ENCODE measurements around the gene ZNF440. TPM values are rescaled to one million over a fixed set of nuclear protein-coding genes. Genes with fewer than 3 reads are reported as not detected.

ZNF440 gene
- total and polyA plus RNA-seq, 10 donors = 2.6 to 19.0 (median 14.7) TPM

DNA sequence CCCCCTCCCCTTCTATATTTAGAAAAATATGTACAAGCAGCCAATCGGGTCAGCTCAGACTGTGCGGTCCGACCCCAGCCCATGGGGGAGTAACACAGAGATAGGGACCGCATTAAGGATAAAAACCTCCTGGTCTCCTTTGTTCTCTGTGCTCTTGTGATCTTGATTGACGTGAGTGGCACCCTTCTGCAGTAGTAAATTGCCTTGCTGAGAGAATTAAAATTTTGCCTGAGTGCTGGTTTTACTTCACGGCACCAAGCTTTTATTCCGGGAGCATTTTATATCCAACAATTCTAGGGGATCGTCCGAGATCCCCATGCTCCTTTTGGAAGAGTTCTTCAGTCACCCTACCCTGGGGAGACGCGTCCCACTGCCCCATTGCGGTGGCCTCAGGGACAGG lies 66.5 kb downstream of the ZNF440 start:
- Histone ChIP-seq H3K9me3 (peaks cover 0 to 11% (median 6%) of the 10 kb centered on the region in 8 donors), H3K27ac (no peak overlapping the region), H3K4me3 (no peak overlapping the region), H3K4me1 (peaks cover 0 to 5% (median 2%) of the 10 kb centered on the region in 6 donors), H3K27me3 (replicated peaks in 1 of 7) (no peaks in the 10 kb centered on the region), H3K36me3 (no peaks in the 10 kb centered on the region)
- 90 to 96% (median 92%) methylated on average over 12 of the region's 12 CpGs for WGBS, 5 donors
- TF ChIP-seq POLR2AphosphoS5 (IDR thresholded peaks at IDR 0.05) (no peak), POLR2A (IDR thresholded peaks at IDR 0.05) (no peak)
- TF ChIP-seq, protein P1, sequence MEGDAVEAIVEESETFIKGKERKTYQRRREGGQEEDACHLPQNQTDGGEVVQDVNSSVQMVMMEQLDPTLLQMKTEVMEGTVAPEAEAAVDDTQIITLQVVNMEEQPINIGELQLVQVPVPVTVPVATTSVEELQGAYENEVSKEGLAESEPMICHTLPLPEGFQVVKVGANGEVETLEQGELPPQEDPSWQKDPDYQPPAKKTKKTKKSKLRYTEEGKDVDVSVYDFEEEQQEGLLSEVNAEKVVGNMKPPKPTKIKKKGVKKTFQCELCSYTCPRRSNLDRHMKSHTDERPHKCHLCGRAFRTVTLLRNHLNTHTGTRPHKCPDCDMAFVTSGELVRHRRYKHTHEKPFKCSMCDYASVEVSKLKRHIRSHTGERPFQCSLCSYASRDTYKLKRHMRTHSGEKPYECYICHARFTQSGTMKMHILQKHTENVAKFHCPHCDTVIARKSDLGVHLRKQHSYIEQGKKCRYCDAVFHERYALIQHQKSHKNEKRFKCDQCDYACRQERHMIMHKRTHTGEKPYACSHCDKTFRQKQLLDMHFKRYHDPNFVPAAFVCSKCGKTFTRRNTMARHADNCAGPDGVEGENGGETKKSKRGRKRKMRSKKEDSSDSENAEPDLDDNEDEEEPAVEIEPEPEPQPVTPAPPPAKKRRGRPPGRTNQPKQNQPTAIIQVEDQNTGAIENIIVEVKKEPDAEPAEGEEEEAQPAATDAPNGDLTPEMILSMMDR (IDR thresholded peaks at IDR 0.05 in 8 of 11, conservative IDR thresholded peaks at IDR 0.05 in 3 of 11) = no peak
- intact Hi-C loops (cut with DNase I; ENCODE audit: low total_unique reads) = loop anchor here (2.0 kb wide), 1 partner anchor 108 kb away; no protein-coding TSS in a partner anchor
- no peak for DNase-seq

DNA sequence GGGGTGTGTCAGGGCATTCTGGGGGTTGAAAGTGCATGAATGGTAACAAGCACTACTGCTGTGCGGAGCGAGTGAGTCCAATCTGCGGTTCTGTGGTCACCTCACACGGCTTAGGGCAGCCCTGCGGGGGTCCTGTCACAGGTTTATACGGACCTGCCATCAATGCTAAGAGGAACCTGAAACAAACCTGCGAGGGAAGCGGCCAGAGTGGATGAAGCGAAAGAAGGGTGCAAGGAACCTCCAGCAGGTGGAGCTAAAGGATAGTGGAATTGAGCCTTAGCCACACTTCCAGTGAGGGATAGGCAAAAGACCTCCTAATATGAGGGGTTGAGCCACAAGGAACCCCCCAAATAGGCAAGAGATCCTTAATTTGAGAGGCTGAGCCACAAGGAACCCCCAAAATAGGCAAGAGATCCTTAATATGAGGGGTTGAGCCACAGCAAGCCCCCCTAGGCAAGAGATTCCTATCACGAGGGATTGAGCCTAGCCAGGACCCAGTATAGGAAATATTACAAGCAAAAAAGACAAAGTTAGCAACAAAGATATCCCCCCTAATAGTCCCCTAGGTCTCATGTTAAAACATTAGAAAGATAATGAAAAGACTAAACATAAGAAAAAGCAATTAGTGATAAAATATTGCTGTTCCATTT lies 67.2 kb downstream of the ZNF440 start:
- Histone ChIP-seq H3K27me3 (replicated peaks in 1 of 7) (no peaks in the 10 kb centered on the region), H3K4me1 (peaks cover 0 to 5% (median 2%) of the 10 kb centered on the region in 6 donors), H3K36me3 (no peaks in the 10 kb centered on the region), H3K27ac (no peak overlapping the region), H3K9me3 (peaks cover 0 to 13% (median 7%) of the 10 kb centered on the region in 8 donors), H3K4me3 (peak overlapping the region in 1 of 8 donors; percentile 21)
- WGBS, 5 donors = 15 to 25% (median 19%) methylated on average over 10 of the region's 10 CpGs
- intact Hi-C loops (cut with DNase I; ENCODE audit: low total_unique reads) = loop anchor here (2.0 kb wide), 1 partner anchor 108 kb away; no protein-coding TSS in a partner anchor
- DNase-seq = peak; percentile 75
- TF ChIP-seq, protein P1 (IDR thresholded peaks at IDR 0.05 in 8 of 11, conservative IDR thresholded peaks at IDR 0.05 in 3 of 11) = peak; percentile 41 to 82 (median 74)
- TF ChIP-seq POLR2A (IDR thresholded peaks at IDR 0.05) (no peak), POLR2AphosphoS5 (IDR thresholded peaks at IDR 0.05) (no peak)

DNA sequence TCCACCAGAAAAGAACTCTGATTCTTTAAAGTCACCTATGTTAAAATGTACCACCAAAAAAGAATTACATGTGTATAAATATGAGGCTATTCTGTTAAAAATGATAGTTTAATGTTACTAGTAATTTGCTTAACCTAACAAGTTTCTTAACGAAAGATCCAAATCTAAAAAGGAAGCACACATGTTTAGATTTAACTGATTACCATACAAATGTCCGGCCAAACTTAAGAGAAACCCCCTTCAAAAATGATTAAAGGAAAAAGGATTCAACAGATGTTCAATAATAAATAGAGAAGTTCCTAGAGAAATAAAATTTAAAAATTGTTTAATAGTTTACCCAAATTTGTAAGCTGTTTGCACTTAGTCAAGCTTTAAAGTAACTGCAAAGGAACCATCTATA lies 68.5 kb downstream of the ZNF440 start:
- 32 to 41% (median 37%) methylated on average over 2 of the region's 2 CpGs for WGBS, 5 donors

More for the DNA sequence above, 68.5 kb downstream of the ZNF440 start:
- intact Hi-C loops (cut with DNase I; ENCODE audit: low total_unique reads) = no loop called here
- Histone ChIP-seq H3K4me1 (peaks cover 0 to 12% (median 5%) of the 10 kb centered on the region in 6 donors), H3K36me3 (no peaks in the 10 kb centered on the region), H3K27ac (no peak overlapping the region), H3K4me3 (no peak overlapping the region), H3K9me3 (peaks cover 0 to 18% (median 7%) of the 10 kb centered on the region in 8 donors), H3K27me3 (replicated peaks in 1 of 7) (peaks cover 0 to 2% (median 0%) of the 10 kb centered on the region in 7 donors)
- TF ChIP-seq POLR2AphosphoS5 (IDR thresholded peaks at IDR 0.05) (no peak), POLR2A (IDR thresholded peaks at IDR 0.05) (no peak)
- TF ChIP-seq, protein P1 (IDR thresholded peaks at IDR 0.05 in 8 of 11, conservative IDR thresholded peaks at IDR 0.05 in 3 of 11) = no peak
- no peak for DNase-seq

Other genes with a start within 250 kb of the ZNF440 start
- gene ACP5, start 236.6 kb upstream of the ZNF440 start, total RNA-seq = 10 to 100 TPM; 41.7 to 74.4 (median 64.5) TPM
- 100 to 1,000 TPM in 2 of 3 donors, 10 to 100 TPM in 1; 91.6 to 332 (median 200) TPM for gene ACP5, start 236.6 kb upstream of the ZNF440 start, polyA plus RNA-seq
- 10 to 100 TPM; 11.6 to 14.5 (median 12.9) TPM for gene ZNF627, start 216.8 kb upstream of the ZNF440 start, total RNA-seq
- gene ZNF627, start 216.8 kb upstream of the ZNF440 start, polyA plus RNA-seq = 1 to 10 TPM; 4.5 to 8.6 (median 8.1) TPM
- 1 to 10 TPM; 2.9 to 5.2 (median 4.2) TPM for gene ZNF823, start 75.3 kb upstream of the ZNF440 start, total RNA-seq
- gene ZNF823, start 75.3 kb upstream of the ZNF440 start, polyA plus RNA-seq = 1 to 10 TPM; 1.3 to 2.1 (median 1.8) TPM
- gene ZNF441, start 47.3 kb upstream of the ZNF440 start, total RNA-seq = 10 to 100 TPM in 6 of 7 donors, 1 to 10 TPM in 1; 8.0 to 17.4 (median 12.6) TPM
- 1 to 10 TPM; 5.0 to 8.1 (median 6.2) TPM for gene ZNF441, start 47.3 kb upstream of the ZNF440 start, polyA plus RNA-seq
- gene ZNF491, start 15.8 kb upstream of the ZNF440 start, total RNA-seq = 1 to 10 TPM; 1.2 to 3.5 (median 2.6) TPM
- under 1 TPM; 0.61 to 0.86 (median 0.68) TPM for gene ZNF491, start 15.8 kb upstream of the ZNF440 start, polyA plus RNA-seq
- gene ZNF439, start 34.5 kb downstream of the ZNF440 start, total RNA-seq = 10 to 100 TPM; 14.1 to 19.4 (median 15.9) TPM
- 10 to 100 TPM; 10.2 to 16.7 (median 11.3) TPM for gene ZNF439, start 34.5 kb downstream of the ZNF440 start, polyA plus RNA-seq
- 10 to 100 TPM in 1 of 7 donors, 1 to 10 TPM in 6; 3.1 to 11.0 (median 5.9) TPM for gene ZNF69, start 73.5 kb downstream of the ZNF440 start, total RNA-seq
- gene ZNF69, start 73.5 kb downstream of the ZNF440 start, polyA plus RNA-seq = 1 to 10 TPM; 1.8 to 3.4 (median 2.9) TPM
- 10 to 100 TPM; 20.1 to 34.0 (median 25.5) TPM for gene ZNF700, start 110.8 kb downstream of the ZNF440 start, total RNA-seq
- 10 to 100 TPM; 12.2 to 31.7 (median 14.8) TPM for gene ZNF700, start 110.8 kb downstream of the ZNF440 start, polyA plus RNA-seq
- 10 to 100 TPM in 1 of 7 donors, 1 to 10 TPM in 6; 5.3 to 10.7 (median 7.1) TPM for gene ZNF763, start 150.8 kb downstream of the ZNF440 start, total RNA-seq
- gene ZNF763, start 150.8 kb downstream of the ZNF440 start, polyA plus RNA-seq = 1 to 10 TPM; 3.7 to 6.4 (median 5.5) TPM
- 1 to 10 TPM; 3.4 to 7.7 (median 6.4) TPM for gene ZNF433, start 221.4 kb downstream of the ZNF440 start, total RNA-seq
- 1 to 10 TPM; 2.4 to 4.7 (median 3.3) TPM for gene ZNF433, start 221.4 kb downstream of the ZNF440 start, polyA plus RNA-seq
- gene ZNF878, start 238.7 kb downstream of the ZNF440 start, total RNA-seq = under 1 TPM in 2 of 7 donors, not detected in 5; 0.20 to 0.36 TPM
- under 1 TPM in 2 of 3 donors, not detected in 1; 0.05 to 0.10 TPM for gene ZNF878, start 238.7 kb downstream of the ZNF440 start, polyA plus RNA-seq